Medulla oblongata (tissue), 1 donor: ENCODE measurements around the gene APOLD1.
"Not testable (repeated sequence)": the region's sequence is repeated elsewhere in the genome, so short reads cannot be mapped to it uniquely, and the experiment has no call there.

ENCODE experiments used
- DNase-seq: peaks from one replicate; pipeline ENCODE4 v3.0.0-alpha.2; 2015; ENCODE audit errors: extremely low spot score

Gene APOLD1

DNA sequence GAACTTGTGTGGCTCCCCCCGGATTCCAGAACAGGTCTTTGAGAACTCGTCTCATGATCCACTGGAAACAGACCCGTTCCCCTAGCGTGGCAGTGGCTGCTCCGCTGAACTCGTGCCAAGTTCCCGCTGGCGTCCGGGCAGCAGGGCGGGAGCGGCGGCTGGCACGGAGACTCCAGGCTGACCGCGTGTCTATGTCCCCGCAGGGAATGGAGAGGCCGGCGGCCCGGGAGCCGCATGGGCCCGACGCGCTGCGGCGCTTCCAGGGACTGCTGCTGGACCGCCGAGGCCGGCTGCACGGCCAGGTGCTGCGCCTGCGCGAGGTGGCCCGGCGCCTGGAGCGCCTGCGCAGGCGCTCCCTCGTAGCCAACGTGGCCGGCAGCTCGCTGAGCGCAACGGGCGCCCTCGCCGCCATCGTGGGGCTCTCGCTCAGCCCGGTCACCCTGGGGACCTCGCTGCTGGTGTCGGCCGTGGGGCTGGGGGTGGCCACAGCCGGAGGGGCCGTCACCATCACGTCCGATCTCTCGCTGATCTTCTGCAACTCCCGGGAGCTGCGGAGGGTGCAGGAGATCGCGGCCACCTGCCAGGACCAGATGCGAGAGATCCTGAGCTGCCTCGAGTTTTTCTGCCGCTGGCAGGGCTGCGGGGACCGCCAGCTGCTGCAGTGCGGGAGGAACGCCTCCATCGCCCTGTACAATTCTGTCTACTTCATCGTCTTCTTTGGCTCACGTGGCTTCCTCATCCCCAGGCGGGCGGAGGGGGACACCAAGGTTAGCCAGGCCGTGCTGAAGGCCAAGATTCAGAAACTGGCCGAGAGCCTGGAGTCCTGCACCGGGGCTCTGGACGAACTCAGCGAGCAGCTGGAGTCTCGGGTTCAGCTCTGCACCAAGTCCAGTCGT is 1.5 kb downstream of the APOLD1 start:
- peak; percentile 87 for DNase-seq

DNA sequence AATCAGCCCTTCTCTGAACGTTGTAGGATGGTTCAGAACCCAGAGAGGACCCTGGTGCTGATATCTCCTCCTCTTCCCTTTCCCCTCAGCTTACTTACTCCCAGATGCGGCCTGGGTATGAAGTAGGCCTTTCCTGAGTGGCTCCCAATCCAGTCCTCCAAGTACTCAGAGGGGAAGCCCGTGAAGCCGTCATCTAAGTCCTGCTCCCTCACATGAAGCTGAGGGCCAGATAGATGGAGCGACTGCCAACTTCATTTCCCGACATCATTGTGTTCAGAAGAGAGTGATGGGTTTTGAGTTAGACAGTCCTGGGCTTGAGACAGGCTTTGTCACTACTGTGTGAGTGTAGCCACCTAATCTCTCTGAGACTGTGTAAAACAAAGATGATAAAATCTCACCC is 2.7 kb downstream of the APOLD1 start:
- peak; percentile 10 for DNase-seq

DNA sequence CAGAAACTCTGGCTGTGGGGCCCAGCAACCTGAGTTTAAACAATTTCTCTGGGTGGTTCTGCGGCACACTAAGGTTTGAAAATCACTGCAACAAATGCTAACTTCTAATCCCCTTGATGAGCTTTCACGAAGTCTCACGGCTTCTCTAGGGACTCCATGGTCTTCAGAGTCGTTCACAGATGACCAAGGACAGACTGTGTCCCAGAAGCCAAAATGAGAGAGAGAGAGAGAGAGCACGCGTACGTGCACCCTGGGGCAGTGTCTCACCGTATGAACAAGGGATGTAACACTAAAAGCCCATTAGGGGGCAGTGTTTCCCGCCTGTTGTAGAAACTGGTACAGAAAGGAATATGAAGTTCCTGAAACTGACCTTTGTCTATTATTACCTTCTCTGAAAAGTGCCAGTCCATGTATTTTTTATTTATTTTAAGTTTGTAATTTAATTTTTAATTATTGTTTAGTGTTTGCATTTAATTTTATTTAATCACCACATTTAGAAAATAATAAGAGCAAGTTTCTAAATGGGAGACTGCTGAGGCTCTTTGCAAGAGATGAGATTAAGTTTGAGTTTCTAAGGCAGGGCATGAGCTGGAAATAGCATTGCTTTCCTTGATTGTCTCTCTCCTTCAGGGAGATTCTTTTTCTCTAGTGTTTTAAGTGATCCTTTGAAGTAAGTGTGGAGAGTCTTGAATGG is 3.4 kb downstream of the APOLD1 start:
- peak; percentile 95 for DNase-seq

DNA sequence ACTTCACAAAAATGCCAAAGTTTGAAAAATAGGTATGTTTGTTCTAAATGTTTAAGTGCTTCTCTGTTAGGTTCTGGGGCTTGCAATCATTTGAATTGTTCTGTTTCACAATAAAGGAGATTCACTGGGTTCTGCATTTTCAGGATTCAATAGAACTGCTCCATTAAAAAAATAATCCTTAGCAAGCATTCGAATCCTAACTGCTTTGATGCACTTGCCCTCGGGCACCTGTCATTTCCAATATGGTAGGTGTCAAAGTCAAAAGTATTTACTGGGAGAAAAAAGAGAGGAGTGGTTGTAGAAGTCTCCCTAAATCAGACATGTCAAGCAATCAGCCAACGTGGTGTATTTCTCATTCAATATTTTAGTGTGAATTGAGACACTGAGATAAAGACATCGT is 5.5 kb downstream of the APOLD1 start:
- DNase-seq: no peak

DNA sequence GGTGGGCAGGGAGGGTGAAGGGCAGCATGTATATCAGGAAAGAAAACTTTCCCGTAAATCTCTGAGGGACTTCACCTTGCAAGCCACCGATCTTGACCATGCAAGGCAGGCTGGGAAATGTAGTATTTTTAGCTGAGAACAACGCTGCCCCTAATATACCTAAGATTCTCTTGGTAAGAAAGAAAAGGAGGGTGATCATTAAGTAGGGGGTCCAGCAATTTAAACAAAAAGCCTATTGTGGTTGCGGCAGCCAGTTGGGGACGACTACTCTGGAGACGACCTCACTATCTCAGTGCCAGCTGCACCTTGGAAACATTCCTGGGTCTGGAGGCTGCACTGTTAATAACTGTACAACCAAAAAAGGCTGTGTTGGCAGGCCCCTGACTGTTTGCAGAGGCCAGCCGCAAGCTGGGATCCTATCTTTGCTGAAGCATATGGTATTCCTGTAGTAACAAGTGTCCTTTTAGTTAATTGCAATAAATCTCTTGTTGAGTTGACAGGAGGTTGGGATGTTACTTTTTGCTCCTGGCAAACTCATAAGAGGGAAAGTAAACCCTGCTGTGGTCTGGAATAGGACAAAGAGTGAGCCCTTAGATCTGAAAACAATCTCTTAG is 6.4 kb downstream of the APOLD1 start:
- DNase-seq: no peak

DNA sequence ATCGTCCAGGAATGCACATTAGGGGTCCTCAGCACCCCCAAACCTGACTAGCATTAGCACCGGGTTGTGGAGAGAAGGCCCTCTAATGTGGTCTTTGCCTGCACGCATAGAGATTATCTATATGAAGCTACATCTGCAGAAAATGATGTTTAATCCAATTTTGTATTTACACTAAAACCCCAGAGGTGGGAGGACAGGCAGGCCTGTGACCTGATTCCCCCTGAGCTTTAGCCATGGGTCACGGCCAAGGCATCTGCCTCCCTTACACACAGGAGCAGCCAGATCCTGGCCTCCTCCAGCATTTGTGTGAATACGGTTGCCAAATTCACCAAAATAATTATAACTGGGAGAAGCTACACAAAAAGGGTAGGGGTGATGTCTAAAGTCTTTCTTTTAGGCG is 7.0 kb downstream of the APOLD1 start:
- DNase-seq: no peak

DNA sequence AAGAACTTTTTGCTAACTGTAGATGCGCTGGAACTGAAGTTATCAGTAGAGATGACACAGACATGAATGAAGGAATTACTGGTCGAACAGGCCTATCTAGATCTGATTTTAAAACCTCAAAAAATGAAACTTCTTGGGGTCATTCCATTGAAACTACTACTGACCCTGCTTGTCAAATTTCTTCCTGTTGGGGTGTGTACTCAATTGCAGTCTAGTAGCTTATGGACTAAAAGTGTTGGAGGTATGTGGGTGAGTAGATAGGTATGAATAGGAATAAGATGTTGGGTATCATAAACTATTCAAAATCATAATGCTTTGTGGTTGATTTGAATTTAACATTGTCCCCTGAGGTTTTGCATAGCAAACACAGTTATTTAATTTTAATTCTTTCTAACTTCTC is 9.2 kb downstream of the APOLD1 start:
- no peak for DNase-seq

DNA sequence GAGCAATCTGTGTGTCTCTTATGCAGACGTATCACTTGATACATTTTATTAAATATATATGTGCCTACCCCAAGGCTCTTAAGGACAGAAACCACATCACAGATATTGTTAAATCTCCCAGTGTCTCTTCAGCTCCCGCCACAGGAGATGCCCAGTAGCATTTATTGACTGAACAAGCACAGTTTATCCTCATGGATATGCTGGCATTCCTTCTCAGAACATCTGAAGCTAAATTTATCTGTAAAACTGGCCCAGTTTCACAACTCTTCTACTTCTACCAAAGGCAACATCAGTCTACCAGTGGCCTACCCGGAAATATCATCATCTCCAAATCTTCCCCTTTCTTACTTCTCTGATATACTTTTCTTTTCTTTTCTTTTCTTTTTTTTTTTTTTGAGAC is 10.7 kb downstream of the APOLD1 start:
- DNase-seq: no peak

DNA sequence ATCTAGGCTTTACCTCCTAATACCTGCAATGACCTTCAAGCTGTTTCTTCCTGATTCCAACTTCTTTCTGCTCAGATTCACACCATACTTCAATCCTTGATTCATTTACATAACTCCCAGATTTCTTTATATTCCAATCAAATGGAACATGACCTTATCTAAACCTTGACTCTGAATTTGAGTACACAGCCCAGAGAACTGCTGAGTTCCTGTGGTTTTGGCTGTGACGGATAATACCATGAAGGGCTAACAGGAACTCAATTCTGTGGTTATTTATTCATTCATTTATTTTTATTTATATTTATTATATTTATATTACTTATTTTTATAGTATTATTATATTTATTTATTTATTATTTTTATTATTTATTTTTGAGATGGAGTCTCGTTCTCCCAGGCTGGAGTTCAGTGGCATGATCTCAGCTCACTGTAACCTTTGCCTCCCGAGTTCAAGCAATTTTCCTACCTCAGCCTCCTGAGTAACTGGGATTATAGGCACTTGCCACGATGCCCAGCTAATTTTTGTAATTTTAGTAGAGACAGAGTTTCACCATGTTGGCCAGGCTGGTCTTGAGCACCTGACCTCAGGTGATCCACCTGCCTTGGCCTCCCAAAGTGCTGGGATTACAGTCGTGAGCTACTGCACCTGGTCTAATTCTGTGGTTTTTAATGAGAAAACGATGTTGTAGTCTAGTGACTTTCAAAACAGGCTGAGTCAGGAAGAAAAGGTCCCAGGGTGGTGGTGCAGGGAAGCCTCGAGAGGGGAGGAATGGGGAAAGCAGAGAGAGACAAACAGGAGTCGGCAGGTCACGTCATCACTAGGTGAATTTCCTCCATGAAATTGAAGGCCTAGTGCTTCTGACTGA is 11.7 kb downstream of the APOLD1 start:
- DNase-seq: no peak

DNA sequence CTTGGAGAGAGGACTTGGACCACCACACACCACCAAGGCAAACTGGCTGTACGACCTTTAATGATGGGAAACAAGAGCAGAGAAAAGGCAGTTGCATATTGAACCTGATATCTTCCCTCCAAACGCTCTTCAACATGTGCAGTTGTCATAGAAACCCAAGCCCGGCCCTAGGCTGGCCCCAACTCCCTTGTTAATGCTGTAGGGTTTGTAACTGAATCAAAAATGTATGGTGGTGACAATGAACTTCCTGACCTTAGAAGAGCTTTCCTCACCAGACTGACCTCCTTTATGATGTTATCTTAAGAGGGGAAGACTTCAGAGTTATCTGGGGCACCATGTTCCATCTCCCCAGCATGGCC is 12.3 kb downstream of the APOLD1 start:
- no peak for DNase-seq

DNA sequence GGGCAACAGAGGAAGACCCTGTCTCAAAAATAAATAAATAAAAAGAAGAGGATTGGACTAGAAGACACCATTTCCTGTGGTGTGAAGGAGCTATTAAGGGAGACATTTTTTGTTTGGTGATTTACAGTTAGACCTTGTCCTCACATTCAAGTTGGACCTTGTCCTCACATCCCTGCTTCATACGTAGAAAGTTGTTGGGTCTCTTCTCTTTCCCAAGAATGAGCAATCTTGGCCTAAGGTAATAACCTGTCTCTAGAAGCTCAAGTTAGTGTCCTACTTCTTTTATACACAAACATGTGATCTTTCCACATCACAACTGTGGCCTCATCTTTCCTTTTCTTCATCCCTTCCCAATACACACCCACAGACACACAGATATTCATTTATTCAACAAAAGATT is 13.0 kb downstream of the APOLD1 start:
- DNase-seq: no peak

DNA sequence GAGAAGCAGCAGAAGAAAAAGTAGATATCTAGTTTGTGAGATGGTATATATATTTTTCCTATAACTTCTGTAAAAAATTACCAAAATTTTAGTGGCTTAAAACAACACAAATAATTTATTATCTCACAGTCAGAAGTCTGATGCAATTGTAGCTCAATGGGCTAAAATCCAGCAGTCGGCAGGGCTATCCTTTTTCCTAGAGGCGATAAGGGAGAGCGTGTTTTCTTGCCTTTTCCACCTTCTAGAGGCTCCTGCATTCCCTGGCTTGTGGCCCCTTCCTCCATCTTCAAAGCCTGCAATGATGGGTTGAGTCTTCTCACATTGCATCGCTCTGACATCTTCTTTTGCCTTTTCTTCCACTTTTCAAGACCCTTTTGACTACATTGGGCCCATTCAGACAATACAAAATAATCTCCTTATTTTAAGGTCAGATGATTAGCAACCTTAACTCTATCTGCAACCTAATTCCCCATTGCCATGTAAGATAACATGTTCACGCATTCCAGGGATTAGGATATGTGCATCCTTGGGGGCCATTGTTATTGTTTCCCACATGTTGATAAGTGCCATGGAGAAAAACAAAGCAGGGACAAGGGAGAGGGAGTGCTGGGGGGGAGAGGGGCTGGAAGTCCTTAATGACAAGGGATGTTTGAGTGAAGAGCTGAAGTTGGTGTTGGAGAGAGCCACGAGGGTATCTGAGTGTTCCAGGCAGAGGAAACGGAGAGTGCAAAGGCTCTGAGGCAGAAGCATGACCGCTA is 13.9 kb downstream of the APOLD1 start:
- DNase-seq: no peak

DNA sequence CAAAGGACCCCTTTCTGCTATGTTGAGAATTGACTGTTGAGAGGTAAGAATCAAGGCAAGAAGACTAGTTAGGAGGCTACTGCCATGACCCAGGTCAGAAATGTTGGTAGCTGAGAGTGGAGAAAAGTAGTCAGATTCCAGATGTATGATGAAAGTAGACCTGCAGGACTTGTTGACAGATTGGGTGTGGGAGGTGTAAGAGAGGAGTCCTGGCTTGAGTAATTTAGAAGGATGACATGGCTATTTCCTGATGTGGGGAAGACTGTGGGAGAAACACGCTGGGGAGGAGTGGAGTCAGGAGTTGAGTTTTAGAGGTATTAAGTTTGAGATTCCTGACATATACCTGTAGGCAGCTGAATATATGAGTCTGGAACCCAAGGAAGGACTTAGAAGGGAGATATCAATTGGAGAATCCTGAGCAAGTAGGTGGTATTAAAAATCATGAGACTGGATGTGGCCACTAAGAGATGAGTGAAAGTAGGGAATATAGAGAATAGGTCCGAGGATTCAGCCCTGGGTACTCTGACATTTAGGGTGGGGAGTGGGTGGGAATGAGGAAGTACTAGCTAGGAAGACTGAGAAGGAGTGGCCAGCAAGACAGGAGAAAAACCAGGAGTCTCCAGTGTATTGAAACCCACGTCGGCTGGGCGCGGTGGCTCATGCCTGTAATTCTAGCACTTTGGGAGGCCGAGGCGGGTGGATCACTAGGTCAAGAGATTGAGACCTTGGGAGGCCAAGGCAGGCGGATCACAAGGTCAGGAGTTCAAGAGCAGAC is 15.1 kb downstream of the APOLD1 start:
- no peak for DNase-seq

DNA sequence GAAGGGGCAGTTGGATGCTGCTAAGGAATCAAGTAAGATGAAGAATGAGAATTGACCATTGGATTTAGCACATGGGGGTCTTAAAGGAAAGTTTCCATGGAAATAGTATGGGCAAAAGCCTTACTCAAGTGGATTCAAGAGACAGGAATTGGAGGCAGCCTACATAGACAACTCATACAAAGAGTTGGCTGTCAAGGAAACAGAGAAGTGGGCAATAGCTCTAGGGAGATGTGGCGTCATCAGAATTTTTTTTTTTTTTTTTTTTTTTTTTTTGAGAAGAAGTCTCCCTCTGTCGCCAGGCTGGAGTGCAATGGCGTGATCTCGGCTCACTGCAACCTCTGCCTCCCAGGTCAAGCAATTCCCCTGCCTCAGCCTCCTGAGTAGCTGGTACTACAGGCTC is 16.2 kb downstream of the APOLD1 start:
- peak; percentile 15 for DNase-seq

DNA sequence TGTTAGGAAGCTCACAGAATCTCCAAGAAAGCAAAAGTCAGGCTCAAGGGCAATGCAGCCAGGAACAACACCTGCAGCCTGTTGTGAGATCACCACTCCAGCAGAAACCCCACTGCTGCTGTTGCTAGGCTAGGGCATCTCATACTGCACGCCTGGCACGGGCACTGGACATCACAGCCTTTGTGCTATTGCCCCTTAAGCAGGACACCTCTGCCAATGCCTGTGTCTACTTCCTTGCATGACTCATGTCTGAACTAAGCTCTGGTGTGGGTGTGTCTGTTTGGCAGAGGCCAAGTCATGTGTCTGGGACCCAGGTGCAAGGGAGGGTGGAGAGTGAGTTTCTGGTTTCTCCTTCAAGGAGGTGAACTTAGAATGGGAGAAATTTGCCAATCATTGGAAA is 17.7 kb downstream of the APOLD1 start:
- DNase-seq: peak; percentile 50

DNA sequence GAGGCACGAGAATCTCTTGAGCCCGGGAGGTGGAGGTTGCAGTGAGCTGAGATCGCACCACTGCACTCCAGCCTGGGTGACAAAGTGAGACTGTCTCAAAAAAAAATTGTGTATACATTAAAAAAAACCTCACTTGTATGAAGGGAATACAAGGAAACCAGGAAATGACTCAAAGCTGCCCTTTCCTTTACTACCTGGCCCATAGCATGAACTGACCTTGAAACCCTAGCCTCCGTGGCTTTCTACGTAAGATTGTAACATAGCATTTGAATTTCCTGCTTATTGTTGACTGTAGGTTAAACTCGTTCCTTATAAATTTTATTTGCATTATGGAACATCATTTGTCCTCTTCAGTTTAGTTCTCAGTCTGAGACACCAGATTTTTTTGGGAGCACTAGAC is 18.6 kb downstream of the APOLD1 start:
- DNase-seq: no peak

DNA sequence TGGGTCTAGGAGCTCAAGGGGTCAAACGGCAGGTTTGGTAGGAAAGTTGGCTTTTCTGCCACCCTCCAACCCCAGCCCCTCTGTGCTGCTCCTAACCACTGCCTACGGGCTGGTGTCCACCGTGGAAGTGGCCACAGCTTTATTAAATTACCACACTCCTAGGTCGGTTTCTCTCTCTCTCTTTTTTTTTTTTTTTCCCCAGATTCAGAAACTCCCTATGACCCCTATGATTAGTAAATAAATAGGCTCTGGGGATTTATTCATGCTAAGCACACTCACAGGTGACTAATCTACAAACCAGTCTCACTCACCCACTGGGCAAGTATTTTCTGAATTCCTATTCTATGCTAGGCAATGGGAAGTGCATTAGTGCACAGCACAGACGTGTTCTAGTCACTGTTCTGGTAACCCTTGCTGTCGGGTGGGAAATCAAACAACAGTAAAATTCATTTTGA is 19.0 kb downstream of the APOLD1 start:
- no peak for DNase-seq

DNA sequence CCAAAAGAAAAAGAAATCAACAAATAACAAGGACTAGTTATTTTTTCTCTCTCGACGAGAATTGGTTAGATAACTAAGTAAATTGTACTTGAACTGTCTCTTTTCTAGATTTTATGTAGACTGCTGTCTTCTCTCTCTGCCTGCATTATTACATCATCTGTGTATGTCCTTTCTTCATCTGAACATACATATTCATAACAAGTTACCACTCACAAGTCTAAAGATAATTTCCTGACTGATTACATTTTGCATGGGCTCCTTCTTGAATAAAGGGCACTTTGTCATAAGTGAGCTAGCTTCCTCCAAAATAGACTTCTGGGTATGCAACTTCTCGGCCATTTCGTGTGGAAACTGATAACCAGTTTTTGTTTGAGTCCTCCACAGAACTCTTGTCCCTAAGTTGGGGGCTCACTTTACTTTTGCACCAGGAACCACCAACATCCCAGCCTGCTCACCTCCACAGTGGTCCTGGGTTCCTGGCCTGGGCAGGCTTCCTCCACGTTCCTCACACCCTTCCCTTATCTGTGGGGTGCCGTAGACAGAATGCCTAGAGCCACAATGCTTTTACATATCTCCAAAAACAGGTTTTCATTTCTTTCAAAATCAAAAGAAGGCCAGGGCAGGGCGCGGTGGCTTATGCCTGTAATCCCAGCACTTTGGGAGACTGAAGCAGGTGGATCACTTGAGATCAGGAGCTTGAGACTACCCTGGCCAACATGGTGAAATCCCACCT is 21.5 kb downstream of the APOLD1 start:
- DNase-seq: no peak

DNA sequence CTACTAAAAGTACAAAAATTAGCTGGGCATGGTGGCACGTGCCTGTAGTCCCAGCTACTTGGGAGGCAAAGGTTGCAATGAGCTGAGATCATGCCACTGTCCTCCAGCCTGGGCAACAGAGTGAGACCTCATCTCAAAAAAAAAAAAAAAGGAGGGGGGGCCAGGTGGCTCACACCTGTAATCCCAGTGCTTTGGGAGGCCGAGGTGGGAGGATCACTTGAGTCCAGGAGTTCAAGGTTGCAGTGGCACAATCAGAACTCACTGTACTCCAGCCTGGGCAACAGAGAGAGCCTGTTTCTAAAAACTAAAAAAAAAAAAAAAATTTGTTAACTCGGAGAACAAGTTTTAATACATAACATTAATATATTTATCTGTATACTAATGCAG is 22.1 kb downstream of the APOLD1 start:
- not testable (repeated sequence) for DNase-seq
